GM21515 (cell line): Measurements from ENCODE around the gene ZBTB7C.

Source experiments
- ATAC-seq: cut with Tn5 transposase; IDR thresholded peaks from one replicate; pipeline ENCODE4 v1.9.1; 2021; ENCODE audit not compliant: unreplicated experiment

ZBTB7C gene

DNA sequence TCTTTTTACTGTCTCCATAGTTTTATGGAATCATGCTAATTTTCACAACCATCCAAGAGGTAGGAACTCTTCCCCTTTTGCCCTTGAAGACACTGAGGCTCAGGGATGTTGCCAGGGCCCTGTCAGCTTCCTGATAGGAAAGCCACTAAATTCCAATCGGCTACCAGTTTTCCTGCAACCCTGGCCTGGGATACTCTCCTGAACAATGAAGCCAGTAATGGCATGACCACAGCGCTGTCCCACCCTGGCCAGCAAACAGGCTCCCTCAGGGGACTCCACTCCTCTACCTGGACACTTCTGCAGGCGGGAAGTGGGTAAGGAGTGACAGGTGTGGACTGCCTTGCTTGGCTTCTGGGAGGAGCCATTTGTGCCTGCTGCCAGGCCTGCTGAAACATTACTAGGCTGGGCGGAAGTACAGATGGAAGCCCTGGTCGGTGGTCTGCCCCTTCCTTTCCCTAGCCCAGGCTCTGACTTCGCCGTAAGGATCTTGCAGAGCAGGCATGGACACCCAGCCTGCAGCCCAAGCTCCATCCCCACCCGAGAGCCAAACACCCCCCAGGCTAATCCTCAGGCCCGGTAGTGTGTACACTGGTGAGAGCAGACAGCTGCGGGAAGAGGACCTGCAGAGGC is 400.0 kb downstream of the ZBTB7C start:
- ATAC-seq: no peak

DNA sequence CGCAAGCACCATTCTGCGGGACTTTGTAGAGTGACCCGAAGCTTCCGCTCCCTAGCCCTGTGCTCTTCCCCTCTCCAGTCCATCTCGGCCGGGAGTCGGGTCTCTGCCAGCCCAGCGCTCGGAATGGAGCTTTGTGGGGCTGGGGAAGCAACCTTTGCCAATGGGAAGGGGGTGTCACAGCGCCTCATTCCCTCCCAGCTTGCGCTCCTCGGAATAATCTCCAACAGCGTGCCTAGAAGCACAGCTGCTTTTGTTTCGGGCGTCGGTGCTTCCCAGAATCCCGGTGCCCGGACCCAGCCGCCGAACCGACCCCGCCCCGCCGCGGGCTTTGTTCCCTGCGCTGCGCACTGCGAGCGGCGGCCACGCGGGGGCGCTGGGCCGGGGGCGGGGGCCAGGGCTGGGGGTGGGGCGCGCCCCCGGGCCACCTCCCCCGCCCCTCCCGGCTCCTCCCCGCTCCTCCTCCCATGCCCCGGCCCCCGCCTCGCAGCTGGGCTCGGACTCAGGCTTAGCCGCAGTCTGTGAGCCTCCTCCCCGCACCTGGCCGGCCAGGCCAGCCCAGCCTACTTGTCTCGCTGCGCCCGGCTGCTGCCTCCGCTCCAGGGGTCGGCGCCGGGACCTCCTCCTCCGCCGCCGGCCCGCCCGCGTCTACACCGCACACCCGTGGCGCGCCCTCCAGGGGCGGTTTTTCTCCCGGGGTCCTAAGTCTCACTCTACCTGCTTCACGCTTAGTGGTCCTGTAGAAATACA is 401.1 kb downstream of the ZBTB7C start:
- ATAC-seq: no peak

DNA sequence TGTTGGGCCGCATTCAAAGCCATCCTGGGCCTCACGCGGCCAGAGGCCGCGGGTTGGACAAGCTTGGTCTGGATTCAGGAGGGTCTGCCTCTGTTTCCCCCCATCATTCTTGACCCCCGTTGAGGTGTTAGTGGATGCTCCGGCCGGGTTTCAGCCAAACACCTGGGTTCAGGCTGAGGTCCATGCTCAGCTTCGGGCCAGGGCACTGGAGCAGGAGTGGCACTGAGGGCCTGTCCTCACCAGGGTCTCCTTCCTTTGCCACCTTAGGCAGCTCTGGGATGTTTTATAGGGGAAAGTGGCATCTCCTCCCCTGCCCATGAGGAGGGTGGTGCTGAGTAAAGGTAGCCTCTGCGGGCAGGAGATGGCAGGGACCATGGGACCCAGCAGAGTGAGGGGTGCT is 401.8 kb downstream of the ZBTB7C start:
- ATAC-seq: no peak

DNA sequence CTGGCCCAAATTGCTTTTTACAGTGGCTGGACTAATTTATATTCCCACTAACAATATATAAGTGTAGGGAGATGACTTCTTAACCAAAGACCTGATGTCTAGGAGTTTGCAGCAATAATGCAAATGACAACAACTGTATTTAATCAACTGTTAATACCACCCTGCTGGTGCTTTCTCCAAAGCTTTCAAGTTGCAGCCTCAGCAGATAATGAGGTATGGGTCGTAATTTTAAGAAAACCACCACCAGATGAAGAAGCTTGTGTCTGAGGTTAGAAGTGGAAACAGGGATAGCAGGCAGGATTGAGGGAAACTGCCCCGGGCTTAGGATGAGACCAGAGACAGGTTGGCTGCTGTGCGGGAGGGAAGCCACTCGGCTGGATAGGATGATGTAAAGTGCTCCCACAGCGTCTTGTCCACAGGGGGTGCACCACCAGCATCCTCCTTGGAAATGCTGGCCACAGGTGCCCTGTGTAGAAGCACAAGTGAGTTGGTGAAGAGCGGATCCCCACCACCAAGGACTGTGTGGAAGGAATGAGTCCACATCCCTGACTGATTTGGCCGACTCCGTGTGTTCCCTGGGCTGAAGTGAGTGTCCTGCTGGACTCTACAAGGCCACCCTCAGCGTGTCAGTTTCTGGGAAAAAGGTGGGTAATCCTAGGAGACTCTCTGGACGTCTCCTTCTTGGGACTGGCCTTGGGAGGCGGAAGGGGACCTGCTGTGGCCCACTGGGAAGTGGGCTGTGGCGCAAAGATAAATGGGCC is 402.6 kb downstream of the ZBTB7C start:
- no peak for ATAC-seq

DNA sequence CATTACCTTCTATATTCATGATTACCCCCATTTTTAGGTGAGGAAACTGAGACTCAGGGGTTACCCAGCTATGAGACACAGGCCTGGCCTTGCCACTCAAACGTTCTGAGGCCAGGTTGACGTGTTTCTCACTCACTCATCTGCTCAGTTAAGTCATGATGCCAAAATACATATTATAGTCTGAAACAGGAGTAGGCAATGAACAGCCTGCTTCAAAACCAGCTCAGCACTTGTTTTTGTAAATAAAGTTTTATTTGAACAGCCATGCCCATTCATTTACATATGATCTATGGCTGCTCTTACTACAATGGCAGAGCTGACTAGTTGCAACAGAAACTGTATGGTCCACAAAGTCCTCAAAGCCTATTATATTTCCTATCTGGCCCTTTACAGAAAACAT is 404.6 kb downstream of the ZBTB7C start:
- ATAC-seq: no peak

DNA sequence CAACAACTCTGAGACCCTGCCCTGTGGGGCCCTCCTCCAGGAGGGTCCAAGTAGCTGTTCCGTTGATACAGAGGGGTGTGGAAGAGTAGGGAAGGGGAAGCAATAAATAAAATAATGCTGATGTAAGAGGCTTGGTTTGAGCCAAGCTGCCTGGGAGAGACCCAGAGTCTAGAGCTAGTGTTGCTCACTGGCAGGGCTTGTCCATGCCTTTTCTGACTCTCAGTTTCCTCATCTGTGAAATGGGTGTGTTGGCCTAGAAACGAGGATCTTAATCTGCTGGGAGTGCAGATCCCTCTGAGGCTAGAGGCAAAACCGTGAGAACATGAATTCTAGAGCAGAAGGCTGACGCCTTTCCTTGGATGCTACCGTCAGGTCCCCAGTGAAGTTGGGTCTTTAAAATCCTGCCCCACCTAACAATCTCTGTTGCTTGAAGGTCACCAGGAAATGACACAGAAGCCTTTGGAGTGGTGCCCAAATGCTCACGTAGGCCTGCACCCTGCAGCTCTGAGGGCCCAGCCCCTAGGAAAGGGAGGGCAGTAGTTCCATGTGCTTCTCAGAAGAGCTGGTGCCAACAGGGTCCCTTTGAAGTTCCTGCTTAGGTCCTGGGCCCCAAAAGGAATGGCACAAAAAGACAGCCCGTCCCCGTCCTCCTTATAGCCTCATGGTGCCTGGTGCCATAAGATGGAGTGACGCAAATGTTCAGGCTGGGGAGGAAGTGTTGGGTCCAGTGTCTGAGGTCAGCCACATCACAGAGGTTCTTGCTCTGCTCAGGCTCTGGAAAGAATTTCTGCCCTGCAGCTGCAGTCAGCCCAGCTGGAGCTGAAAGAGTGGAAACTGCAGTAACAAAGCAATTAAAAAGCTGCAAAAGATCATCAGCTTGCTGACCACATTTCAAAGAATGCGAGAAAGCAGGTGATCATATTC is 405.5 kb downstream of the ZBTB7C start:
- ATAC-seq: no peak

DNA sequence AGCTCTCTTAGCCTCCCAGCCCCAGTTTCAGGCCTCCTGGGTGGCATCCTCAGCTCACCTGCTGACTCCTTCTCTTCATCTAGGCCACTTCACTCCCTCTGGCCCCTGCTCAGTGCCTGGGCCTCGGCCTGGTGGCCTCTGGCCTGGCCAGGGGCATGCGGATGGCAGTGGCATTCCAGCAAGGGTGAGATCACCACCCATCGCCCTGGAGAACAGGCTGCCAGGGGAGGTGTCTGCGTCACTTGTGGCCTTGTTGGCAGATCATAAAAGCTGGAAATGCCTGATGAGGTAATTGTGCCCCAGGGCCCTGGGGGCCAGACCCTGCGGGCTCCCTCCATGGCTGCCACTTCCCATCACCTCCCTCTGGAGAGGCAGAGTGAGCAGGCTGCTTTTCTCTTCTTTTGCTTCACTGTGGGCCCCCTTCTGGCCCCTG is 406.2 kb downstream of the ZBTB7C start:
- ATAC-seq: no peak

DNA sequence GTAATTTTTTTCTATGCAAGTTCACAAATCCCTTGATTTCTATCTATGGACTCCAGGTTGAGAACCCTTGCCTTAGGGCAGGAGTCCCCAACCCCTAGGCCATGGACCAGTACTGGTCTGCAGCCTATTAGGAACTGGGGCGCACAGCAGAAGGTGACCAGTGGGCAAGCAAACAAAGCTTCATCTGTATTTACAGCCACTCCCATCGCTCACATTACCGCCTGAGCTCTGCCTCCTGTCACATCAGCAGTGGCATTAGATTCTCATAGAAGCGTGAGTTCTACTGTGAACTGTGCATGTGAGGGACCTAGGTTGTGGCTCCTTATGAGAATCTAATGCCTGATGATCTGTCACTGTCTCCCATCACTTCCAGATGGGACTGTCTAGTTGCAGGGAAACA is 408.5 kb downstream of the ZBTB7C start:
- no peak for ATAC-seq

DNA sequence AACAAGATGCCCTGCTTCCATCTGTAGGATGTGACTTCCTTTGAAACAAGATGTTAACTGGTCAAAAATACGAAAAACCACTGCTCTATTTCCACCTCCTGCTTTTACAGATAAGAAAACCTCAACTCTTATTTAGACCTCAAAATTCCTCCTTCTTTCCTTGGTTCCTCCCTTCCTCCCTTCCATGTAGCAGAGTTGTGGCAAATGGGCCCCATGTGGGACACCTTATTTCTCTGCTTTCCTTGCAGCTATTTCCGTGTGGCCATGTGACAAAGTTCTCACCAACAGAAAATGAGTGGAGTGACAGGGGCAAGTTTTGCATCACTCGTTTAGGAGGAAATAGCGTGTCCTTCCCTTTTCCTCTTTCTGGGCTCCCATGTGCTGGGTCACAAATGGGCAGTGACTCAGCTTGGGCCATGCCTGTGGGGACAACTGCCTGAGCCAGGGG is 409.4 kb downstream of the ZBTB7C start:
- no peak for ATAC-seq

DNA sequence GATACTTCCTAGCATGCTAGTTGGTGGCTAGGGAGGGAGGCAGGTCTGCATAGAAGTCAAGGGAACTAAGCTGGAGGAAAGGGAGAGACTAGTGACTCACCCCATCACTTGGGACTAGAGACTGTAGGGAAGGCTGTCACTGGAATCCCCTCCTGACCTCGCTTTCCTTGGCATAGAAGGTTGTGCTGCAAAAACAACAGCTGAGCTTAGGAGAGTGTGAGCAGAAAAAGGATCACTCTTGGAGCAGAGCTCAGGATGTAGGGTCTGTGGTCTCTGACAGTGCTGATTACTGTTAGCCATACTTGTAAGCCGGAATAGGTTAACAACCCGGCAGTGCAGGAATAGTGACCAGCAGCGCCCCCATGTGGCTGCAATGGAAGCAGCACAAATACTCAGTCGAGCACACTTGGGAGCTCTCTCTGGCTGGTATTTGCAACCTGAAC is 411.8 kb downstream of the ZBTB7C start:
- ATAC-seq: no peak

DNA sequence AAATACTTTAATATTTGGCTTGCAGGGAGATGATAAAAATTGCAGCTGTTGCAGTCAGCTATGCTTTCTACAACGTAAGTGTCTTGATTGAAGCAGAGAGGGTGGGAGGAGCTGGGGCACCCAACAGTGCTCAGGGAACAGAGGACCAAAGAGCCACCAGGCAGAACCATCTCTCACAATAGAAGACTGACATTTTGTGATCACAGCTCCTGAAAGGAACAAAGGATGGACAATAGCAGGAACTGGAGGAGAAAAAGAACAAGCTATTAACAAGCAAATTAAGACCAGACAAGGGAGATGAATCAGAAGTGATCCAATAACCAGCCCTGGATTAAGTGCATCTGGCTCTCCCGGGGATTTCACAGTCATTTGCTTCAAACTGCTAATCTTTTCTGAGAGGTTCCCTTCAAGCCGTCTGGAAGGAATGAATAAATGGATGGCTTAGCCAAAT is 413.1 kb downstream of the ZBTB7C start:
- ATAC-seq: no peak

DNA sequence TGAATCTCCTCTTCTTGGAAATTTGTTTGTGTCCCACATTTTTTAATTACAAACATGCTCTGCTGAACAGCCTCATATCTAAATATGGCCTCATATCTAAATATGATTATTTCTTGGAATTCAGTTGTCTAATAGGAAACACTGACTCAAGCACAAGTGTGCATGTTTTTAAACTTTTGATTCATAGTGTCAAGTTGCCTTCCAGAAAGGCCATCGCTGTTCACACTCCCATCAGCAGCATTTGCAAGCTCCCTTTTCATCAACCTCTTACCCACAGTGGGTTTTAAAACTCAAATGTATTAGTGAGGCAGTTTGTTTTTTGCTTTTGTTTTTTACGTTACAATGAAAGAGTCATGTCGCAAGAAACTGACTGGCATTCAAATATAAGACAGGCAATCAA is 413.5 kb downstream of the ZBTB7C start:
- no peak for ATAC-seq

DNA sequence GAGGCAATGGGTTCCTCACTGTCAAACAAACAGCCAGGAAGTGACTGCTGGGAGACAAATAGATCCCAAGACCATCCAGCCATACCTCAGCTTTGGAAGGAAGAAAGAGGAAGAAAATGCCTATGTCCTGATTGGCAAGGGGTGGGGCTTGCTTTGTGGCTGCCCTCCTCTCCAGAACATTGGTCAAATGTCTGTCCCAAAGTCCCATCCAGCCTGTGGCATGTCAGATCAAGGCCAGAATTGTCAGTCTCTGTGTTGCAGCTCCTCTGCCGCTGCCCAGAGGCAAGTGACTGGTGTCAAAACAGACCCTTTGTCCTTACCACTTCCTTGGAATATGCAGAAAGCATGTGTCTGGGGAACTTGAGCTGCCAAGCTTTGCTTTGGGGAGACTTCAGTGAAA is 415.8 kb downstream of the ZBTB7C start:
- no peak for ATAC-seq

DNA sequence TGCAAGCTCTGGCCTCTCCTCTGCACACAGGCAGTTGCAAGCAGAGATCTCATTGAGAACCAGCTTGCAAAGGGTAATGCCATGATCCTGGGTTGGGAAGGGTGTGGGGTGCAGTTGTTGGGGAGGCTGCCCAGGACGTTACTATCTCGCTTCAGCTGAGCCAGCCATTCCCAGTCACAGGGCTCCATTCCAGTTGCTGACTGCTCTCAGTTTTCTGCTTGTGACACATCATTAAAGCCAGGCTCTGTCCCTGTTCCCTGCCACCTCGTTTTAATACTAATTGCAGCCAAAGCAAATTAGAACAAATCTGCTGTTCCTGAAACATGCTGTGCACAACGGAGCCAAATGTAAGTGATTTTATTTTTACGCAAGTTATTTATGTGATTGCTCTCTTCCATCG is 416.2 kb downstream of the ZBTB7C start:
- ATAC-seq: no peak

DNA sequence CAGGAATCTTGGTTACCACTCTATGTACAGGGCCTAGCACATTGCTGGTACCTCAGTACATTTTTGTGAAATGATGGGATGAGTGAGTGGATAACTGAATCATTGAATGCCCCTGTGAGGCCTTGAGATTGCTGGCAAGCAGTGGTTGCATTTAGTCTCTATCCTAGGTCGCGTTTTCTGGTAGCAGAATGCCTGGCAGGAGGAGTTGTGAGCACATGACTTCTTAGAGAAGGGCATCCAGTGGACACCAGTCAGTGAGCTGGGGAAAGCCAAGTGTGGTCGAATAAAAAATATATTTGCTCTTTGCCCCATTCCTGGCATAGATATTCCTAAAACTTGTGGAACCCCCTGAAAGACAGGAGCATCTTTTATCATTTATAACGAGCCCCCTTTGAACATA is 416.9 kb downstream of the ZBTB7C start:
- ATAC-seq: no peak

DNA sequence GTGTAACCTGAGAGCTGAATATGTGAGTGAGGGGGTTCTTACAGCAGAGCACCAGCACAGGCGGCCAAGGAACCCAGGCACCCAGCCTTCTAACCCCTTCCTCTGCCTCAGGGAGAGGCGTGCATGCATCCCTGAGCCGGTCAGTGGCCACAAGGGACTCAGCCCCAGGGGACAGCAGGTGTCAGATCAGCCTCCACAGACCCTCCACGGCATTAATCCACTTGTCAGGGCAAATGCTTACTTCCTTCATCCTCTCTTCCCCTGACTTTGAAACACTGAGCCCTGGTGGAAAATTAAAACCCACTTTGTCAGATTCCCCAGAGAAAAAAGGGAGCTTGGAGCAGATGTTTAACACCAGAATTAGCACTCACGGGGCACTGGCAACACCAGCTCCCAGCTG is 418.2 kb downstream of the ZBTB7C start:
- ATAC-seq: no peak

DNA sequence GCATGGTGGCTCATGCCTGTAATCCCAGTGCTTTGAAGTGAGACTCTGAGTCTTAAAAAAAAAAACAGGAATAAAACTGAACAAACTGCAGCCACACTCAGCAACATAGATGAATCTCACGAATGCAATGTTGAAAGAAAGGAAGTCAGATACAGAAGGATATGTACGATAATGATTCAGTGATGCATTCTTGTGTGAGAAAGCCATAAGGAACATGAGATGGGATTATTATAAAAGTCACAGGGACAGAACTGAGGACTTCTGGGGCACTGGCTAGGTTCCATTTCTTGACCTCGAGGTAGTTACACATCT is 421.8 kb downstream of the ZBTB7C start:
- no peak for ATAC-seq

DNA sequence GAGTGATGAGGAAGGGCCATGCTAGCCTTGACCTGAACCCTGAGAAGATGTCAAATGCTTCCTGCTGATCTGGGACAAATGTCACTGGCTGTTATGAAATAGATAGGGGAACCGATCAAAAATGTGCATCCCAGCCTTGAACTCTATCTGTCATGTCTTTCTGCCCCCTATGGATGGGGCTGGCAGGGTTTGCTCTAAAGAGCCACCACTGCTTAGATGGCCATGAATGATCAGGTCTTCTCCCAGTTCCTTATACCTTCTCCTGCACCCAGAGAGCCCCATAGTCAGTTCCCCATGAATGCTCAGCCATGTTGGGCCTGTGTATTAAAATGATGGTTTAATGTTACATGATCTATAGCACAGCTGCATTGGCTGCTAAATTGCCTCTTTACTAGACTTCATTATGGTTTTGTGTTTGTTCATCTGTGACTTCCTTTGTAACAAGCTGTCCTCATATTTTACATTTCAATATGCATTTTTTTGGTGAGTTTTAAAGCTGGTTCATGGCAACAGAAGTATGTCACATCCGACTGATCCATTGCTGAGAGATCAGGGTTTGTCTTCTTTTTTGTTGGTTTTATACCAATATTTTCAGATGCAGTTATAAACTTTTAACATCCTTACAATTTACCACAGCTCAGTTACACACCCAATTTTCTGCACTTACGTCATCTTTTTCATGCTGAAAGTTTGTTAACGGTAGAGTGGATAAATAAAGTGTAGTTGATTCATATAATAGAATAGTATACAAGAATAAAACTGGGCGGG is 422.4 kb downstream of the ZBTB7C start:
- ATAC-seq: no peak

DNA sequence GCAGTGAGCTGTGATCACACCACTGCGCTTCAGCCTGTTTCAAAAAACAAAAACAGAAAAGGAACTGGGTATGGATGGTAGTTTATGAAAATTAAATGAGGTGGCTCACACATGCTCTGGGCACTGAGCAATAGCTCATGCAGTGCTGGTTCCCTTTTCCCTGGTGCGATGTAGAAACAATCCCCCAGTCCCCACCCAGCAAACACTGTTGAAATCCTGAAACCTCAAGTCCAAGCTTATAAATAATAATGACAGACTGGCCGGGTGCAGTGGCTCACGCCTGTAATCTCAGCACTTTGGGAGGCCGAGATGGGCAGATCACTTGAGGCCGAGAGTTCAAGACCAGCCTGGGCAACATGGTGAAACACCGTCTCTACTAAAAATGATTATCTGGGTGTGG is 423.3 kb downstream of the ZBTB7C start:
- no peak for ATAC-seq

DNA sequence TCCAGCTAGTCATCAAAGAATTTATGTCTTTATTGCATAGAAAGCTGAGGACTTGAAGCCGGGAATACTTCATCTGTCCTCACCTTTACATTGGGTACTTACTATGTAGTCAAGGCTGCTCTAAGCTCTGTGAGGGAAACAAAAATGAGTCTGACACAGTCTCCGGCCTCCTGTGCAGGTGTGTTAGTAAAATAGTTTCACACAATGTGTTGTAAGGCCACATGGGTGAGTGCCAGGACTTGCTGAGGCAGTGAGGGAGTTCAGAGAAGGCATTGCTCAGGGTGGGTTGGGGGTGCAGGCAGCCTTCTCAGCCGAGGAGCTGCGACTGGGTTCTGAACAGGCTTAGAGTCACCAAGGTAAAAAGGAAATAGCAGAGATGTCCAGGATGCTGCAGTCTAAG is 424.2 kb downstream of the ZBTB7C start:
- ATAC-seq: no peak
